Mesodermal cell (in vitro differentiated cells): ENCODE data around the gene SPNS2.

Experiments used
- H3K27ac ChIP-seq: 2 replicates; pipeline ENCODE4 v1.7.0; 2013; ENCODE audit warnings: mild to moderate bottlenecking, low read depth, low read length, moderate library complexity; ENCODE audit not compliant: severe bottlenecking
- H3K36me3 ChIP-seq: 2 replicates; pipeline ENCODE4 v1.7.1; 2013; ENCODE audit warnings: mild to moderate bottlenecking, low read length, moderate library complexity; ENCODE audit not compliant: control insufficient read depth, insufficient read depth
- H3K4me1 ChIP-seq: one replicate; pipeline ENCODE4 v1.7.1; 2013; ENCODE audit warnings: mild to moderate bottlenecking, low read length; ENCODE audit not compliant: insufficient read depth, control insufficient read depth, poor library complexity, severe bottlenecking
- H3K4me3 ChIP-seq: 2 replicates; pipeline ENCODE4 v1.7.0; 2013; ENCODE audit warnings: low read length, control low read depth, mild to moderate bottlenecking; ENCODE audit not compliant: insufficient read depth, poor library complexity, severe bottlenecking; ENCODE audit errors: extremely low read depth
- H3K9me3 ChIP-seq: 2 replicates; pipeline ENCODE4 v1.7.1; 2013; ENCODE audit warnings: mild to moderate bottlenecking, low read length, moderate library complexity; ENCODE audit not compliant: control insufficient read depth
- WGBS, 2 experiments: methylation state at CpG; one replicate each; pipeline ENCODE4 v1.1.5; 2013; ENCODE audit warnings: missing lambda C conversion rate in 2 of 2; ENCODE audit not compliant: insufficient coverage in 2 of 2; 5-methylcytosine and 5-hydroxymethylcytosine counted together

SPNS2 gene

DNA sequence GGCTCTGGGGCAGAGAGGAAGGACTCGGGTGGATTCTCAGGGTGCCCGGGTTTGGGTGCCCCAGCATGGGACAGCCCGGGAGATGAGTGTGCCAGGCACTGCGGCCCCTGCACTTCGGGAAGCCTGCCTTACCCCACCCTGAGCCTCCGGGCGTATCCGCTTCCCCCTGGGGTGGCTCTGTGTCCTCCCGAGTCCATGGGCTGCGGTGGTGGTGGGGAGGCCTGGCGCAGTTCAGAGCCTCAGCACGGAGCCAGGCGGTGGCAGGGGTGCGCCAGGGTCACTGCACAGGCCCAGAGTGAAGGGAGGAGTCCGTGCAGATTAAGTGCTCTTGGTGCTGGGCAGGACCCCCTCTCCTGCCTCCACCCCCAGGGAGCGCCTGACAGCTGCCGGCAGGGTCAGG lies 35.8 kb downstream of the SPNS2 start:
- Histone ChIP-seq H3K4me1 (peaks cover 9% of the 10 kb centered on the region), H3K9me3 (no peaks in the 10 kb centered on the region), H3K4me3 (no peak overlapping the region), H3K36me3 (peaks cover 25% of the 10 kb centered on the region), H3K27ac (no peak overlapping the region)
- WGBS, 2 experiments: 91 to 94% methylated on average over 12 to 14 of the region's 17 CpGs

DNA sequence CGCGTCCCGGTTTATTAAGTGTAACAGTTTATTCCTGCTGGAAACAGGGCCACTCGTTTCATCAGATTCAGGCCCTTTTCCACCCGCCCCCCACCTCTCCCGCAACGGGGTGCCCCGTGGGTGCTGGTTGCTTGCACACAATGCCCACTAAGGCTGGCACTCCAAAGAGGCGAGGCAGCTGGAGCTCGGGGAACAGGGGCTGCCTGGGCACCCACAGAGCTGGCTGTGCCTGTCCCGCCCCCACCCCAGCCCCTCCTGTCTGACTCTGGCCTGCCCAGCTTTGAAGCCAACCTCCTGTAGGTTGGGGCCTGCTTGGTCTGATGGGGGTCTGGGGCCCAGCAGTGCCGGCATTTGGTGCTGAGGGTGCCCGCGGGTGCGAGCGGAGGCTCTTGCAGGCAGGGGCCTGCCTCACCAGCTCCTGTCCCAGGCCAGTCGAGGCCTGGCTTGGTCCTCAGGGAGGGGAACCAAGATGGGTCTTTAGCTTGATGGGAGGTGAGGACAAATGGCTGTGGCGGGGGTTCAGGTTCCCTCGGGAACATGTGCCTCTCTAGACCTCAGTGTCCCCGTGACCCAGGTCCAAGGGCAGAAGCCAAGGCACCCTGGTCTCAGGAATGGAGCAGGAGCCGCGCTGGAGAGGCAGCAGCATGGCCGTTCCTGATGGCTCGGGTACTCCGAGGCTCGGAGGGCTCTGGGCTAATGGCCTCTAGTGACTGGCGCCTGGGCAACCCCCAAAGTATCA lies 36.4 kb downstream of the SPNS2 start:
- Histone ChIP-seq H3K4me3 (no peak overlapping the region), H3K36me3 (peaks cover 30% of the 10 kb centered on the region), H3K4me1 (peaks cover 9% of the 10 kb centered on the region), H3K27ac (no peak overlapping the region), H3K9me3 (no peaks in the 10 kb centered on the region)
- 83 to 90% methylated on average over 20 to 27 of the region's 27 CpGs for WGBS, 2 experiments

DNA sequence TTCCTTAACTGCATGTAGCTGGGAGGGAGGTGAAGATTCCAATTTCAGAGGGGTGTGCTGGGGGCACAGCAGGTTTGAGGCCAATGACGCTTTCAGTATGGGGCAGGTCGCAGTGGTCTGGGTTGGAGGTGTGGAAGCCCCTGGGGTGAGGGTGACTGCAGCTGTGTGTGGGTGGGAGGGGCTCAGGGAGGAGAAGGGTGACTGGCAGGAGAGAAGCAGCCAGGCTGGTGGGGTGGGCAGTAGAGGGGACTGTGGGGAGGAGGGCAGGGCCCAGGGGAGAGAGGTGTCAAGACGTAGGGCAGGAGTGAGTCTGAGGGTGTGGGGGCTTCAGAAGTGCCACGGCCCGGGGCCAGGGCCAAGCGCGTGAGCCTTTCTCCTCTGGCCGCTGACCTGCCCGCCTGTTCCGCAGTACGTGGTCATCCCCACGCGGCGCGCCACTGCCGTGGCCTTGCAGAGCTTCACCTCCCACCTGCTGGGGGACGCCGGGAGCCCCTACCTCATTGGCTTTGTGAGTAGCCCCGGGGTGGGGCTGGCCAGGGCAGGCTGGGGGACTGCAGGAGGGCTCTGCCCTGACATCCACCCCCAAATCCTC lies 37.1 kb downstream of the SPNS2 start:
- H3K4me3 ChIP-seq: no peak overlapping the region

DNA sequence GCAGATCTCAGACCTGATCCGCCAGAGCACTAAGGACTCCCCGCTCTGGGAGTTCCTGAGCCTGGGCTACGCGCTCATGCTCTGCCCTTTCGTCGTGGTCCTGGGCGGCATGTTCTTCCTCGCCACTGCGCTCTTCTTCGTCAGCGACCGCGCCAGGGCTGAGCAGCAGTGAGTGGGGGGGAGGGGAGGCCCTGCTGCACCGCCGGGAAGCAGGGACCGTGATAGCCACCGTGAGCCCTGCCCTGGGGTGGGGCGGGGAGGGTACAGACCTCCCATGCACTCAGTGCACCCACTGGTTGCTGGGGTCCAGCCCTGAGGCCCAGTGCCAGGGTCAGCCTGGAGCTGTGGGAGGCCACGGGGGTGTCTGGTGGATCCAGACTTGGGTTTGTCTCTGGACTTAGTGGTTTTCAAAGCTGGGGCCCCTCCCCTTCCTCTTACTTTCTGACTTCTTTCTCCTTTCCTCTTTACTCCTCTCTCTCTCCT lies 37.6 kb downstream of the SPNS2 start:
- H3K4me3 ChIP-seq: no peak overlapping the region
- H3K9me3 ChIP-seq: no peaks in the 10 kb centered on the region
- H3K27ac ChIP-seq: no peak overlapping the region
- H3K4me1 ChIP-seq: peaks cover 6% of the 10 kb centered on the region
- peaks cover 42% of the 10 kb centered on the region for H3K36me3 ChIP-seq
- WGBS, 2 experiments: 45 to 49% methylated on average over 9 to 15 of the region's 19 CpGs

More for the DNA sequence above, 37.1 kb downstream of the SPNS2 start:
- WGBS, 2 experiments: 75 to 76% methylated on average over 15 to 18 of the region's 19 CpGs
- no peak overlapping the region for H3K27ac ChIP-seq
- peaks cover 9% of the 10 kb centered on the region for H3K4me1 ChIP-seq
- no peaks in the 10 kb centered on the region for H3K9me3 ChIP-seq
- H3K36me3 ChIP-seq: peaks cover 36% of the 10 kb centered on the region

DNA sequence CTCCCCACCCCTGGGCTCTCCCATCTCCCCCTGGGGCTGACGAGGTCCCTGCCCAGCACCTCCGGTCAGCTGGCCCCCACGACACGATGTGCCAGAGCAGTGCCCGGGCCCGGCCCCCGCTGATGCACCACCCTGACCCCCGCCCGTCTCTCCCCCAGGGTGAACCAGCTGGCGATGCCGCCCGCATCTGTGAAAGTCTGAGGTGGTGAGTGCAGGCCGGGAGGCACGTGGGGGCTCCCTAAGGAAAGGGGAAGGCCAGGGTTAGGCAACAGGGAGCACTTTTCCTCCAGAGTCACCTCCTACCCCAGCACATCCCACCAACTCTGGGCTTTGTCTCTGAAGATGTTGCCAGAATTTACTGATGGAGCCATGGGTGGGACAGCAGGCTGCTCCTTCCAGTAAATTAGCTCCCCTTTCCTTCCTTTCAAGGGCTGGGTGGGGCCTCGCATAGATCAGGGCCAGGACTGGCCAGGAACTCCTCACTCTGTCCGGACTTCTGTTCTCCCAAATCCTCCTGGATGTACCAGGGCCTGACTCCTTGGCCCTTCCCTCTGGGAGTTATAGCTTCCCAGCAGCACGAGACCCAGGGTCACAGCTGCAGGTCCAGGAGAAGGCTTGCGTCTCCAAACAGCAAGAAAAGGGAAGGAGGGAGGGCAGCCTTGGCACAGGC lies 38.2 kb downstream of the SPNS2 start:
- H3K36me3 ChIP-seq: peaks cover 47% of the 10 kb centered on the region
- no peaks in the 10 kb centered on the region for H3K9me3 ChIP-seq
- 88 to 91% methylated on average over 10 to 15 of the region's 18 CpGs for WGBS, 2 experiments
- H3K27ac ChIP-seq: no peak overlapping the region
- peaks cover 4% of the 10 kb centered on the region for H3K4me1 ChIP-seq
- H3K4me3 ChIP-seq: no peak overlapping the region

DNA sequence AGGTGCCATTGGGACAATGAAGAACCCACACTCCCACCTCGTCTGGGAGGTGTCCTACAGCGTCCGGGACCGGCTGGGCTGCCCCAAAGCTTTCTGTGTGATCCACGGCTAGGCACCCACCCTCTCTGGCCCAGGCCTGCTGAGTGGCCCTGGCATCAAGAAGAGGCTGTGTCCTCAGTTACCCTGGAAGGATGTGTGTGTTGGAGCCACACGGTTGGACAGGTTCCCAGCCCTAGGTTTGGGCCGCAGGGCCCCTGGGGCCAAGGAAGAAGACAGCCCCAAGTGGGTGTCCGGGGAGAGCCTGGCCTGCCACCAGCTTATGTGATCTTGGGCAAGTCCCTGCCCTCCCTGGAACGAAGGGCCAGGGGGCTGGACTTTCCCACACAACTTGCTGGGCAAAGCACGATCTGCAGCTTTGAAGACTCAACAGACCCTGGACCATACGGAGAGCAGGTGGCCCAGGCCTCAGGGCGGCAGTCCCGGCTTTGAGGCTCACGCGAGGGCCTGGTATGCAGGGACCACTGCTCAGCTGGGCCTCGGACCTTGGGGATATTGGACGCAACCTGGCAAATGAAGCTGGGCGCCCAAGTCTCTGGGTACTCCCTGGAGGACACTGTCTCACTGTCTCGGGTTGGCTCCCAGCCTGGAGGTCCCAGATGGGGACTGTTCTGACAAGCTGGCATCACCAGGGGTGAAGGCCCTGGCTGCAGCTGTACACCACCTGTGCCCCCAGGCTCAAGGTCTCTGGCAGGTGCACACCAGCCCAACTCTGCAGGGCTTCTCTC lies 39.0 kb downstream of the SPNS2 start:
- Histone ChIP-seq H3K4me3 (no peak overlapping the region), H3K27ac (no peak overlapping the region), H3K36me3 (peaks cover 55% of the 10 kb centered on the region), H3K4me1 (peaks cover 4% of the 10 kb centered on the region), H3K9me3 (no peaks in the 10 kb centered on the region)
- WGBS, 2 experiments: 93 to 95% methylated on average over 15 to 19 of the region's 19 CpGs

DNA sequence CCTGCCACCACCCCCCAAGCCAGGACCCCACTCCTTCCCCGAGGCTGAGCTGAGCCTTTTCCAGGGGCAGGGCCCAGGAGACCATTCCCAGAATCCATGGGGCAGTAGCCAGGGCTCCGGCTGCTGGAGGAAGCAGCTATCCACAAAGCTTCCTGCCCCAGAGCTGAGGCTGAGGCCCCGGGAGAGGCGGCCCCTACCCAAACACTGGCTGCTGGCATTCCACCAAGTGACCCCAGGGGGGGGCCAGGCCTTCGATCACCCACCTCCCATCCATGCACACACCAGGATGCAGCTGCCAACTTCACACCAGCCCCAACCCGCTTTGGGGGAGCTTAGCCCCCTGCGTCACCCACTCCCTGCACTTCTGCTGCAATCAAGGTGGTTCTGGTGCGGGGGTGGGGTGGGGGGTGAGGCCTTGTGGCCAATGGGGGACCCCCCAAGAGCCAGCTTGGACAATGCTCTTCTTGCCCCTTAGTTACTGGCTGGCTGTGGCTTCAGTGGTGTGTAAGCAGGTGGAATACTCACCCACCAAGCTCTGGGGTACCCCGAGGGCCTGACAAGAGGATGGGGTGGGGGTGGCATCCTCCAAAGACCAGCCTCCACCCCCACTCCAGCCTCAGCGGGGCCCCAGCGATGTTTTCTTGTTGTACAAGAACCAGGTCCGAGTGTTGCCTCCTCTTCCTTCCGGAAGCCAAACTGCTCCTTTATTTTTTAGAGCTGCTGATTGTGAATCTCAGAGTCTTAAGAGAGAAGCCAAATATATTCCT lies 39.7 kb downstream of the SPNS2 start:
- Histone ChIP-seq H3K9me3 (no peaks in the 10 kb centered on the region), H3K4me1 (peaks cover 4% of the 10 kb centered on the region), H3K4me3 (no peak overlapping the region), H3K36me3 (peaks cover 61% of the 10 kb centered on the region), H3K27ac (no peak overlapping the region)
- 90 to 100% methylated on average over 3 to 4 of the region's 13 CpGs for WGBS, 2 experiments

DNA sequence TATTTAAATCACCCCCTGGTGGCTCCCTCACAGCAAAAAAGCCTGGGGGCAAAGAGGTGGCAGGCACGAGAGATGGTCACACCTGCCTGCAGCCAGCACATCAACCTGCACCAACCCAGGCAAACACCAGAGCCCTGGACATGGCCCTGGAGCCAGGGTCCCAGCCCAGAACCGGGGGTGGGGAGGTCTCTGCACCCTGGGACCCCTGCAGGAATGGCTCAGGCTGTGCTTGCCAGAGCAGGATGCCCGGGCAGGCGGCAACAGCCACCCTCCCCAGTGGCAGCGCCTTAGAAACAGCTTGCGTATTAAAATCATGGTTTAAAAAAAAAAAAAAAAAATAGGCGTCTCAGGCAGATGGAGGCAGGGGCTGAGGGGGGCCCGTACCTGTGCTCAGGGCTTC lies 40.3 kb downstream of the SPNS2 start:
- WGBS, 2 experiments: 96 to 100% methylated on average over 5 to 7 of the region's 8 CpGs
- H3K27ac ChIP-seq: no peak overlapping the region
- peaks cover 4% of the 10 kb centered on the region for H3K4me1 ChIP-seq
- no peak overlapping the region for H3K4me3 ChIP-seq
- no peaks in the 10 kb centered on the region for H3K9me3 ChIP-seq
- peaks cover 67% of the 10 kb centered on the region for H3K36me3 ChIP-seq

DNA sequence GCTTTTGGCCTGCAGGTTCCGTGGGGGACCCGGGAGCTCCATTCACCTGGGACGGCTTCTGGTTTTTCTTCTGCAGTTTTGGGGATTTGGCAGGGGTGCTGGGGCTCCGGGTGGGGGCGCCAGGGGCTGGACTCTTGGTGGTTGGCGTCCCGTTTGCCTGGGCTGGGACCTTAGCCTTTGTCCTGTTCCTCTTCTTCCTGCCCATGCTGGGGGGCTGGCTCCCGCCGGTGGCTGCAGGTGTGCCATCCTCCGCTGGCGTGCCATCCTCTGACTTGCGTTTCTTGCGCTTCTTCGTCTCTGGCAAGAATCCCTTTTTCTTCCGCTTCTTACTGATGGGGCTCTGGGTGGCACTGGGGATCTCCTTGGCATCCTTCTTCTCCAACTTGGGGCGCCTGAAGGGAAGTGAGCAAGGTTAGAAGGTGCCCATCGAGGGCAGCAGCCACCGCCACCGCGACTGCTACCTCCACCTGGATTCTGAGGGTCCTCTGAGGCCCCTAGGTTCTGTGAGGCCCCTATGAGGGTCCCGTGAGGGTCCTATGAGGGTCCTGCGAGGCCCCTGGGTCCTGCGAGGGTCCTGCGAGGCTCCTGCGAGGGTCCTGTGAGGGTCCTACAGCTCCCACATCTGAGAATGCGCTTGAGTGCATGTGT lies 41.0 kb downstream of the SPNS2 start:
- Histone ChIP-seq H3K27ac (no peak overlapping the region), H3K9me3 (no peaks in the 10 kb centered on the region), H3K4me1 (peaks cover 4% of the 10 kb centered on the region), H3K4me3 (no peak overlapping the region), H3K36me3 (peaks cover 71% of the 10 kb centered on the region)
- WGBS, 2 experiments: 94 to 96% methylated on average over 24 to 26 of the region's 26 CpGs
